Motor neuron (in vitro differentiated cells): ENCODE measurements around the gene SLC12A7. TPM values are rescaled to one million over a fixed set of nuclear protein-coding genes. Genes with fewer than 3 reads are reported as not detected.

Source experiments
- ATAC-seq, 8 experiments: fragments of 200-7000 bp; cut with Tn5 transposase; replicated peaks in 6 of 8; 2 replicates each; pipeline ENCODE4 v1.8.0; 2021; ENCODE audit warnings: mild to moderate bottlenecking in 8 of 8, moderate library complexity in 8 of 8
- H3K27ac ChIP-seq, 2 donors: fragments of 250-450 bp; sonication (Bioruptor Pico); 2 replicates each; pipeline ENCODE4 v1.9.0; 2021; ENCODE audit warnings: antibody characterized with exemption in 2 of 2, mild to moderate bottlenecking in 2 of 2, moderate library complexity in 1 of 2
- H3K4me1 ChIP-seq, 2 donors: fragments of 250-450 bp; sonication (Bioruptor Pico); replicated peaks in 1 of 2; 2 replicates each; pipeline ENCODE4 v1.6.1; 2021; ENCODE audit warnings: antibody characterized with exemption in 2 of 2, mild to moderate bottlenecking in 2 of 2, moderate library complexity in 1 of 2
- H3K4me3 ChIP-seq, 5 donors: fragments of 250-450 bp; sonication (Bioruptor Pico); 2 replicates each; pipeline ENCODE4 v1.9.0; 2021; ENCODE audit warnings: antibody characterized with exemption in 5 of 5, mild to moderate bottlenecking in 5 of 5, moderate library complexity in 4 of 5
- WGBS, 10 experiments: fragments of 450-650 bp; shearing (Covaris generic); methylation state at CpG; one replicate each; pipeline ENCODE4 v1.0.0; 2022; 5-methylcytosine and 5-hydroxymethylcytosine counted together
- in situ Hi-C, 9 experiments: fragments of 400-800 bp; cut with MboI; loops; one replicate each; pipeline ENCODE4 v1.15.0; 2021; ENCODE audit warnings: low sequenced_read_pairs in 9 of 9, low pct_unique_long_range_greater_than_20kb in 2 of 9; ENCODE audit not compliant: unreplicated experiment in 9 of 9
- total RNA-seq, 8 experiments: library from RNA; unstranded; fragments of 300-600 nt; gene quantifications; 2 replicates each; pipeline versions ENCODE4 v1.2.3 to v1.2.4, GENCODE V29; 2022

The SLC12A7 gene
- total RNA-seq, 8 experiments from 2014 or later, result 2.0 to 14.4 (median 6.7) TPM

- H3K4me1 ChIP-seq, result peaks cover 20 to 30% of the 10 kb centered on the region in 2 donors
- no peak overlapping the region for H3K27ac ChIP-seq
- no peak overlapping the region for H3K4me3 ChIP-seq
- 60% methylated on average over 1 of the region's 22 CpGs; no CpG with 5 or more reads in 9 of the 10 experiments for WGBS, 10 experiments
- no peak for ATAC-seq
- in situ Hi-C loops, result no loop called here
Measured at GRCh38 chr5:1095302-1095989, 16.4 kb downstream of the SLC12A7 start.

GRCh38 chr5:1094670-1095190, 17.1 kb downstream of the SLC12A7 start:
- in situ Hi-C loops, result no loop called here
- ATAC-seq, result no peak
- Histone ChIP-seq H3K4me3 (no peak overlapping the region), H3K27ac (no peak overlapping the region), H3K4me1 (peaks cover 15 to 23% of the 10 kb centered on the region in 2 donors)
- WGBS, 10 experiments, result 80 to 100% methylated on average over 2 to 4 of the region's 21 CpGs; no CpG with 5 or more reads in 8 of the 10 experiments

GRCh38 chr5:1093361-1093760, 18.5 kb downstream of the SLC12A7 start:
- in situ Hi-C loops, result no loop called here
- ATAC-seq, result no peak
- Histone ChIP-seq H3K4me1 (peaks cover 11 to 12% of the 10 kb centered on the region in 2 donors), H3K4me3 (no peak overlapping the region), H3K27ac (no peak overlapping the region)
- 73 to 80% methylated on average over 1 to 5 of the region's 26 CpGs; no CpG with 5 or more reads in 8 of the 10 experiments for WGBS, 10 experiments

GRCh38 chr5:1092122-1092521, 19.7 kb downstream of the SLC12A7 start:
- no peak overlapping the region for H3K27ac ChIP-seq

GRCh38 chr5:1091632-1092031, 20.2 kb downstream of the SLC12A7 start:
- Histone ChIP-seq H3K4me1 (no peaks in the 10 kb centered on the region), H3K27ac (no peak overlapping the region), H3K4me3 (no peak overlapping the region)
- WGBS, 10 experiments, result 0 to 90% methylated on average over 1 to 2 of the region's 23 CpGs; no CpG with 5 or more reads in 8 of the 10 experiments
- in situ Hi-C loops, result no loop called here
- no peak for ATAC-seq

More at GRCh38 chr5:1092122-1092521, 19.7 kb downstream of the SLC12A7 start:
- H3K4me1 ChIP-seq, result peaks cover 3 to 4% of the 10 kb centered on the region in 2 donors
- in situ Hi-C loops, result no loop called here
- 82 to 90% methylated on average over 2 of the region's 14 CpGs; no CpG with 5 or more reads in 8 of the 10 experiments for WGBS, 10 experiments
- ATAC-seq, result no peak
- H3K4me3 ChIP-seq, result no peak overlapping the region

GRCh38 chr5:1090538-1090937, 21.3 kb downstream of the SLC12A7 start:
- in situ Hi-C loops, result no loop called here
- WGBS, 10 experiments, result 38 to 100% (median 43%) methylated on average over 1 to 4 of the region's 16 CpGs; no CpG with 5 or more reads in 7 of the 10 experiments
- Histone ChIP-seq H3K4me1 (no peaks in the 10 kb centered on the region), H3K27ac (no peak overlapping the region), H3K4me3 (no peak overlapping the region)
- ATAC-seq, result peak in 1 of 8 experiments; percentile 20

- Histone ChIP-seq H3K27ac (no peak overlapping the region), H3K4me3 (no peak overlapping the region), H3K4me1 (no peaks in the 10 kb centered on the region)
- WGBS, 10 experiments, result 43 to 100% (median 80%) methylated on average over 1 to 13 of the region's 15 CpGs; no CpG with 5 or more reads in 5 of the 10 experiments
- ATAC-seq, result no peak
- in situ Hi-C loops, result no loop called here
Measured at GRCh38 chr5:1089621-1090040, 22.2 kb downstream of the SLC12A7 start.

- WGBS, 10 experiments, result 67 to 93% (median 80%) methylated on average over 1 to 8 of the region's 11 CpGs; no CpG with 5 or more reads in 5 of the 10 experiments
- no peaks in the 10 kb centered on the region for H3K4me1 ChIP-seq
- ATAC-seq, result no peak
- H3K4me3 ChIP-seq, result no peak overlapping the region
- no peak overlapping the region for H3K27ac ChIP-seq
- in situ Hi-C loops, result no loop called here
Measured at GRCh38 chr5:1089146-1089545, 22.7 kb downstream of the SLC12A7 start.

- in situ Hi-C loops, result no loop called here
- no peak for ATAC-seq
- H3K27ac ChIP-seq, result no peak overlapping the region
- H3K4me3 ChIP-seq, result no peak overlapping the region
- no peaks in the 10 kb centered on the region for H3K4me1 ChIP-seq
- 92 to 97% methylated on average over 6 to 15 of the region's 30 CpGs; no CpG with 5 or more reads in 8 of the 10 experiments for WGBS, 10 experiments
Measured at GRCh38 chr5:1088726-1089125, 23.1 kb downstream of the SLC12A7 start.

GRCh38 chr5:1088031-1088430, 23.8 kb downstream of the SLC12A7 start:
- in situ Hi-C loops, result no loop called here
- H3K4me1 ChIP-seq, result no peaks in the 10 kb centered on the region
- WGBS, 10 experiments, result 83 to 96% methylated on average over 5 to 9 of the region's 26 CpGs; no CpG with 5 or more reads in 8 of the 10 experiments
- H3K4me3 ChIP-seq, result no peak overlapping the region
- ATAC-seq, result no peak
- H3K27ac ChIP-seq, result no peak overlapping the region

- no peak for ATAC-seq
- Histone ChIP-seq H3K4me1 (no peaks in the 10 kb centered on the region), H3K27ac (no peak overlapping the region), H3K4me3 (no peak overlapping the region)
- WGBS, 10 experiments, result 80 to 96% (median 91%) methylated on average over 3 to 13 of the region's 25 CpGs; no CpG with 5 or more reads in 3 of the 10 experiments
- in situ Hi-C loops, result no loop called here
Measured at GRCh38 chr5:1087428-1087827, 24.4 kb downstream of the SLC12A7 start.

GRCh38 chr5:1086871-1087270, 25.0 kb downstream of the SLC12A7 start:
- in situ Hi-C loops, result no loop called here
- Histone ChIP-seq H3K4me3 (no peak overlapping the region), H3K4me1 (no peaks in the 10 kb centered on the region), H3K27ac (no peak overlapping the region)
- no peak for ATAC-seq
- WGBS, 10 experiments, result 85 to 97% (median 91%) methylated on average over 4 to 25 of the region's 31 CpGs; no CpG with 5 or more reads in 5 of the 10 experiments

GRCh38 chr5:1086137-1086536, 25.7 kb downstream of the SLC12A7 start:
- 100% methylated on average over 1 to 3 of the region's 11 CpGs; no CpG with 5 or more reads in 6 of the 10 experiments for WGBS, 10 experiments
- Histone ChIP-seq H3K27ac (no peak overlapping the region), H3K4me3 (no peak overlapping the region), H3K4me1 (no peaks in the 10 kb centered on the region)
- ATAC-seq, result no peak
- in situ Hi-C loops, result no loop called here
